Right lobe of liver (tissue), 6 donors: ENCODE measurements around the gene CGB5. TPM values are rescaled to one million over a fixed set of nuclear protein-coding genes. Genes with fewer than 3 reads are reported as not detected.

Experiments used
- ATAC-seq, 4 donors: fragments of 200-7000 bp; cut with Tn5 transposase; one replicate each; pipeline ENCODE4 v1.9.1; 2020; ENCODE audit warnings: mild to moderate bottlenecking in 4 of 4, moderate library complexity in 4 of 4
- DNase-seq, 3 donors: peaks; one replicate each; pipeline ENCODE4 v3.0.0-alpha.2; 2020
- H3K27ac ChIP-seq, 3 donors: fragments of 200-600 bp; one replicate each; pipeline ENCODE4 v1.8.0; 2022
- H3K27me3 ChIP-seq, 2 donors: fragments of 200-600 bp; one replicate each; pipeline ENCODE4 v1.8.0; 2022
- H3K36me3 ChIP-seq, 4 donors: fragments of 200-600 bp; sonication (generic) in 1 of 4; one replicate each; pipeline versions ENCODE4 v1.5.1 to v1.8.0; 2017 to 2022; ENCODE audit warnings: control low read depth in 1 of 4
- H3K4me1 ChIP-seq, 4 donors: fragments of 200-600 bp; sonication (generic) in 1 of 4; one replicate each; pipeline versions ENCODE4 v1.5.1 to v1.8.0; 2017 to 2022; ENCODE audit warnings: control low read depth in 1 of 4
- H3K4me3 ChIP-seq, 3 donors: fragments of 200-600 bp; one replicate each; pipeline ENCODE4 v1.8.0; 2022
- H3K9me3 ChIP-seq, 4 donors: fragments of 200-600 bp; sonication (generic) in 1 of 4; one replicate each; pipeline versions ENCODE4 v1.5.1 to v1.8.0; 2017 to 2022; ENCODE audit warnings: control low read depth in 1 of 4
- POLR2A ChIP-seq: fragments of 450-650 bp; IDR thresholded peaks from one replicate; pipeline ENCODE4 v1.6.1; 2017; ENCODE audit warnings: antibody characterized with exemption, mild to moderate bottlenecking
- WGBS: methylation state at CpG from one replicate; pipeline ENCODE4 v1.1.6; 2018; ENCODE audit warnings: low coverage, low lambda C conversion rate; ENCODE audit not compliant: insufficient coverage; ENCODE audit errors: missing lambda C conversion rate; 5-methylcytosine and 5-hydroxymethylcytosine counted together
- intact Hi-C, 2 donors: fragments of 100-400 bp; cut with DNase I; formaldehyde crosslinking; loops; one replicate each; pipeline versions ENCODE4 v1.11.2 to v1.14.1; 2022
- total RNA-seq, 6 experiments: library from RNA; depleted of rRNA in 2 of 6; stranded (reverse); fragments of >200 nt in 2 of 6; fragmentation: NEBNext Ultra II Directional in 3 of 6; extraction: Animal tissue kit (Norgen Biotek cat#: 25700) in 3 of 6; gene quantifications; one replicate each; pipeline versions ENCODE4 v1.1.0 to v1.2.4, GENCODE V29; 2016 to 2023
- TF ChIP-seq, protein P1 (sequence below), 4 donors: fragments of 200-600 bp in 3 of 4; fragments of 450-650 bp in 1 of 4; IDR thresholded peaks; one replicate each; pipeline versions ENCODE4 v1.5.1 to v1.8.0; 2016 to 2022; ENCODE audit warnings: antibody characterized with exemption in 4 of 4, mild to moderate bottlenecking in 2 of 4
- donor health status: DM: no; HTN: yes; CAD: no.
- donor health status: DM: no; HTN: no; CAD: no.
- donor health status: DM: no; HTN: no; CAD: no.
- donor health status: DM: no; HTN: yes; CAD: no.
- donor health status: DM: no; HTN: yes; CAD: no.

The CGB5 gene
- total RNA-seq, 6 experiments from 2014 or later: not detected

DNA sequence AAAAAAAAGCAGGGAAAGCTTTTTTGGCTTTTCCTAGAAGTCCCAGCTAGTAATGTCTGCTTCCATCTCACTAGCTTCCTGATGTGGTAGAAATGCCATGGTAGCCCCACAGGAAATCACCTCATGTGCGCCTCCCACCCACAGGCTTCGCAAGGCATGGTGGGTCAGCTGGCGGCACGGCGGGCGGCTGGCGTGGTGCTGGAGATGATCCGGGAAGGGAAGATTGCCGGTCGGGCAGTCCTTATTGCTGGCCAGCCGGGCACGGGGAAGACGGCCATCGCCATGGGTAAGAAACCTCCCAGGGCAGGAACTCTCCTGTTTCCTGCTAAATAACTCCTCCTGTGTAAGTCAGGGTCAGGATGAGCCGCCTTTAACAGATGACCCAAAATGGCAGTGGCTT lies 39.5 kb upstream of the CGB5 start:
- ATAC-seq (no peak), DNase-seq (no peak)
- no peaks in the 10 kb centered on the region for H3K9me3 ChIP-seq
- H3K27me3 ChIP-seq: no peaks in the 10 kb centered on the region
- H3K4me1 ChIP-seq: no peaks in the 10 kb centered on the region
- TF ChIP-seq POLR2A: no peak
- TF ChIP-seq, protein P1, sequence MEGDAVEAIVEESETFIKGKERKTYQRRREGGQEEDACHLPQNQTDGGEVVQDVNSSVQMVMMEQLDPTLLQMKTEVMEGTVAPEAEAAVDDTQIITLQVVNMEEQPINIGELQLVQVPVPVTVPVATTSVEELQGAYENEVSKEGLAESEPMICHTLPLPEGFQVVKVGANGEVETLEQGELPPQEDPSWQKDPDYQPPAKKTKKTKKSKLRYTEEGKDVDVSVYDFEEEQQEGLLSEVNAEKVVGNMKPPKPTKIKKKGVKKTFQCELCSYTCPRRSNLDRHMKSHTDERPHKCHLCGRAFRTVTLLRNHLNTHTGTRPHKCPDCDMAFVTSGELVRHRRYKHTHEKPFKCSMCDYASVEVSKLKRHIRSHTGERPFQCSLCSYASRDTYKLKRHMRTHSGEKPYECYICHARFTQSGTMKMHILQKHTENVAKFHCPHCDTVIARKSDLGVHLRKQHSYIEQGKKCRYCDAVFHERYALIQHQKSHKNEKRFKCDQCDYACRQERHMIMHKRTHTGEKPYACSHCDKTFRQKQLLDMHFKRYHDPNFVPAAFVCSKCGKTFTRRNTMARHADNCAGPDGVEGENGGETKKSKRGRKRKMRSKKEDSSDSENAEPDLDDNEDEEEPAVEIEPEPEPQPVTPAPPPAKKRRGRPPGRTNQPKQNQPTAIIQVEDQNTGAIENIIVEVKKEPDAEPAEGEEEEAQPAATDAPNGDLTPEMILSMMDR (IDR thresholded peaks at IDR 0.05): no peak
- no peak overlapping the region for H3K27ac ChIP-seq
- WGBS: 100% methylated on average over 1 of the region's 15 CpGs
- no peak overlapping the region for H3K4me3 ChIP-seq
- intact Hi-C loops: no loop called here
- H3K36me3 ChIP-seq: peaks cover 0 to 32% (median 15%) of the 10 kb centered on the region in 4 donors

DNA sequence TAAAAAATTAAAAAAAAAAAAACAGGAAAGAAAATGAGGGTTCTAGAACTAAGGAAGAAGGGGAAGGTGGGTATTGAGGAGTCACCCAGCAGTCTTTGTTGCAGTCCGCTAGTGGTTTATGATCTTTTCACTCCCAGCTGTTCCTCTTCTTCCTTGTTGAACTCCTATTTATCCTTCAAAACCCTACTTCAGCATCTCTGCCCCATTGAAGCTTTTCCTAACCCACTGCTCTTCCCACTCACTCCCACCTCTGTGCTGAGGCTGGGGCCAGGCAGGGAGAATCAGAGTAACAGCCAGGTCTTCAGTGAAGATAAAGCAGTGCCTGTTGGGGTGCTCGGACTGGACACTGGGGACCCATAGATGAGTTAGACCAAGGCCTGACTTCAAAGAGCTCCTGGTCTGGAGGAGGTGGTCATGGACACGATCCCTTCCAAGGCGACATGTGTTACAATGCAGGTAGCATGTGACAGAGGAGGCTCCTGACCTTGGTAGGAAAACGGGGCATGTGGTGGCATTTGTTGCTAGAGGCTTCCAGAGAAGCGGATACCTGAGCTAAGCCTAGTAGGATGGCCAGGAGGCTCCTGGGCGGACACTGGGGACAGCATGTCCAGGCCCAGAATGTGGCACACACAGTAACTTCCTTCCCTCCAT lies 38.6 kb upstream of the CGB5 start:
- H3K4me1 ChIP-seq: no peaks in the 10 kb centered on the region
- H3K27me3 ChIP-seq: no peaks in the 10 kb centered on the region
- H3K36me3 ChIP-seq: peaks cover 0 to 42% (median 16%) of the 10 kb centered on the region in 4 donors
- TF ChIP-seq POLR2A: no peak
- TF ChIP-seq, protein P1 (IDR thresholded peaks at IDR 0.05): no peak
- H3K4me3 ChIP-seq: no peak overlapping the region
- DNase-seq (no peak), ATAC-seq (no peak)
- no peak overlapping the region for H3K27ac ChIP-seq
- 96% methylated on average over 4 of the region's 7 CpGs for WGBS
- intact Hi-C loops: no loop called here
- H3K9me3 ChIP-seq: no peaks in the 10 kb centered on the region

DNA sequence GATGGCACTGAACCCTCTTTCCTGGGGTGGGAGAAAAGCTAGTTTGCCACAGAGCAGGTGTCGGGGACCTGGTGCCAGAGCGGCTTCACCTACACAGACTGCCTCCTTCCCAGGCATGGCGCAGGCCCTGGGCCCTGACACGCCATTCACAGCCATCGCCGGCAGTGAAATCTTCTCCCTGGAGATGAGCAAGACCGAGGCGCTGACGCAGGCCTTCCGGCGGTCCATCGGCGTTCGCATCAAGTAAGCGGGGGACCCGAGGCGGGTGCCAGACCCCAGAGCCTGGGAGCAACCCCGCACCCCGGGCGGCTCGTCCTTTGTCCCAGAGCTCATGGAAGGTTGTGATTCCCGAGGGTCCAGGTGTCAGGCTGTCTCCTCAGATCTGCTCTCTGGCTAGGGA lies 36.7 kb upstream of the CGB5 start:
- no peaks in the 10 kb centered on the region for H3K9me3 ChIP-seq
- WGBS: 96% methylated on average over 12 of the region's 22 CpGs
- H3K36me3 ChIP-seq: peaks cover 0 to 46% (median 16%) of the 10 kb centered on the region in 4 donors
- no peak for ATAC-seq
- H3K27ac ChIP-seq: no peak overlapping the region
- no peak overlapping the region for H3K4me3 ChIP-seq
- TF ChIP-seq, protein P1 (IDR thresholded peaks at IDR 0.05): no peak
- no peak for TF ChIP-seq POLR2A
- DNase-seq: no peak
- intact Hi-C loops: no loop called here
- H3K4me1 ChIP-seq: no peaks in the 10 kb centered on the region
- no peaks in the 10 kb centered on the region for H3K27me3 ChIP-seq

DNA sequence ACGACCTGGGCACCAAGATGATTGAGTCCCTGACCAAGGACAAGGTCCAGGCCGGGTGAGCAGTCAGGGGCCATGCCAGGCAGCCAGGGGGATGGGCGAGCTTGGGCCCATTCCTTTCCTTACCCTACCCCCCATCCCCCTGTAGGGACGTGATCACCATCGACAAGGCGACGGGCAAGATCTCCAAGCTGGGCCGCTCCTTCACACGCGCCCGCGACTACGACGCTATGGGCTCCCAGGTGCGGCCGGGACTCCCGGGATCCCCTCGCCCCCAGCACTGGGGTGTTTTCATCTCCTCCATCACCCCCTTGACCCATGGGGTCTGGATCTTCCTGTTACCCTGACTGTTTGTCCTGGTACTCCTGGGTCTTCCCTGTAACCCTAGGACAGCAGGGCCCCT lies 33.8 kb upstream of the CGB5 start:
- Histone ChIP-seq H3K36me3 (peaks cover 0 to 38% (median 5%) of the 10 kb centered on the region in 4 donors), H3K27ac (no peak overlapping the region), H3K4me1 (no peaks in the 10 kb centered on the region), H3K4me3 (no peak overlapping the region), H3K27me3 (no peaks in the 10 kb centered on the region), H3K9me3 (no peaks in the 10 kb centered on the region)
- no peak for DNase-seq
- WGBS: 94% methylated on average over 10 of the region's 18 CpGs
- ATAC-seq: no peak
- intact Hi-C loops: no loop called here
- no peak for TF ChIP-seq POLR2A
- TF ChIP-seq, protein P1 (IDR thresholded peaks at IDR 0.05): no peak
